Activated CD4-positive, alpha-beta T cell treated with anti-CD3 and anti-CD28 coated beads for 48 hours (primary cell): ENCODE measurements around the gene OR52N4.
"Not testable (repeated sequence)": the region's sequence is repeated elsewhere in the genome, so short reads cannot be mapped to it uniquely, and the experiment has no call there.

Source experiments
- DNase-seq: peaks from one replicate; pipeline ENCODE4 v3.0.0-alpha.2; 2020

Gene OR52N4

GRCh38 chr11:5753943-5754342 lies at the start of gene OR52N4:
Gene OR52N4, plus strand, starts transcription at chr11:5754243. Its CDS starts 498 bp downstream, at chr11:5754741.
- DNase-seq = no peak

DNA sequence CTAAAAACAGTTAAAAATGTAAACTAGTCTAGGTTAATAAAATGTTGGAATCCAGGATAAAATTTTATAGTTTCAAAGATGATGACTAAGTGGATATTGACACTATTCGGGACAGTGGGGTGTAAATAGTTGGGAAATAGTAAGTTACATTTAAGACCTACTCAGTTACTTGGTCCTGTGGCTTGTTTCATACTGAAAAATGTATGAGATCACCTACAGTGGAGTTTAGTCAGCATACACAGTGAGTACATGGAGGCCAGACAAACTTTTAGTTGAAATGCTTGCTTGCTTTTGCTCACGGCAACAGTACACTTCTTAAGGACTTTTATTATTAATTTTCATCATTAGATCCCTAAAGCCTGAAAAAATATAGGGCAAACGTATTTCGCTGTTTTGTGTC lies 48.4 kb upstream of the OR52N4 start:
- no peak for DNase-seq

DNA sequence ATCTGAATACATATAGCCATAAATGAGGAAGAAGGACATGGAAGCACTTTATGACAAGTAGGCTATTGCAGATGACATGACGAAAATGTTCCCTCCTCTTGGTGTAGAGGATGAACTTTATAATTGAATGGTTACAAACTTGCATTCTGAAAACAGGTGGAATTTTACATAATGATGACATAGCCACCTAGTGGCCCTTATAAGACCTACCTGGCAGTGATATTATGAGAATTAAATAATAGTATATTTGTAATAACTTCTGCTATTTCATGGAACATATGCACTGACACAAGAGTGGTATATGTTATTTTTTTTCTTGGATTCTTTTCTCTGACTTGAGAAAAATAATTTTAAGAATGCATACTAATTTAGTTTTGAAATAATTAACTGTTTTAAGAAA lies 41.5 kb upstream of the OR52N4 start:
- DNase-seq = no peak

DNA sequence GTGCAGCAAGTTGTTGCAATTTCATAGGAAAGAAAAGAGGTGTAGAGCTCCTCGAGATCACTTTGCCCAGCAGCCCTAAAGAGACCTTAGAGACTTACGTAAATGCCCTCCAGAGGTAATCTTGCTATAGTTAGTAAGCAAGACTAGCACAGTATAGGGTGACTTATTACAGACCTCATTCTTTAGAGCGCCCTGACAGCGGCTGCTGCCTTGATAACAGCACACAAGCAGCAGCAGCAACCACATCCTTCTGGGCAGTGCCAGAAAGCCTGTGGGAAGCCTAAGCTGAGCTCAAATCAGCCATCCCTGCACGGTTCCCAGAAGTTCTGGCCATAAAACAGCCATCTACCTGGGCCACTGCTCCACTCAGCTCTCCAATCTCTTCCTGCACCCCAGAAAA lies 40.3 kb upstream of the OR52N4 start:
- DNase-seq = no peak

GRCh38 chr11:5716518-5716917 lies 37.5 kb upstream of the OR52N4 start:
- not testable (repeated sequence) for DNase-seq

- no peak for DNase-seq
Measured at GRCh38 chr11:5719703-5720495, 34.1 kb upstream of the OR52N4 start.

GRCh38 chr11:5722622-5723021 lies 31.4 kb upstream of the OR52N4 start:
- DNase-seq = no peak

DNA sequence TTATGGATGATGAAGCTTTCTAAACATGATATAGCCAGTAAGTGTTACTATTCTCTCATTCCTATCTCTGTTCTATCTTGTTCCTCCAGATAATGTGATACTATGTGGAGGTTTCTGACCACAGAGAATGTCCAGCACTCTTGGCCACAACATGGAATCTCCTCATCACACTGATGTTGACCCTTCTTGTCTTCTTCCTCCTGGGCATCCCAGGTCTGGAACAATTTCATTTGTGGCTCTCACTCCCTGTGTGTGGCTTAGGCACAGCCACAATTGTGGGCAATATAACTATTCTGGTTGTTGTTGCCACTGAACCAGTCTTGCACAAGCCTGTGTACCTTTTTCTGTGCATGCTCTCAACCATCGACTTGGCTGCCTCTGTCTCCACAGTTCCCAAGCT lies 27.7 kb upstream of the OR52N4 start:
- DNase-seq = no peak

DNA sequence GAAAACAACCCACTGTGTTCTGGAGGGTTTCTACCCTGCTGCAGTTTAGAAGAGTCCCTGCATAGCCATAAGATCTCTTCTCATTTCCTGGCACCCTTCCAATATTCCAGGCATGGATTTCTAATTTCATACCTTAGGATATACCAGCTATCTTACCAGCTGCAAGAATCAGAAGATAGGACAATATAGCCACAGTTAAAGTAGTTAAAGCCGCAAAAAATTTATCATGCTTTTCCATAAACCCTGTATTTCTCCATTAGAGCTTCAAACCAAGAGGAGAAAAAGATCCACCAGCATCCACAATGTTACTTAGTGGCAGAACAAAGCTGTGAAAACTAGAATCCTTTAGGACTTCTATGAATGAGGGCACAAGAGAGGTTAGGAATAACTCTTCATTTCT lies 26.4 kb upstream of the OR52N4 start:
- no peak for DNase-seq

GRCh38 chr11:5736396-5736795 lies 17.6 kb upstream of the OR52N4 start, which contains the start of gene OR56B1:
Gene OR56B1, plus strand, starts transcription at chr11:5736448. Its CDS starts 69 bp downstream, at chr11:5736517.
- no peak for DNase-seq

- DNase-seq = no peak
Measured at GRCh38 chr11:5737091-5737490, 17.0 kb upstream of the OR52N4 start.

- no peak for DNase-seq
Measured at GRCh38 chr11:5737670-5738392, 16.2 kb upstream of the OR52N4 start.

GRCh38 chr11:5738431-5738830 lies 15.6 kb upstream of the OR52N4 start:
- DNase-seq = no peak

GRCh38 chr11:5746614-5747013 lies 7.4 kb upstream of the OR52N4 start:
- no peak for DNase-seq

DNA sequence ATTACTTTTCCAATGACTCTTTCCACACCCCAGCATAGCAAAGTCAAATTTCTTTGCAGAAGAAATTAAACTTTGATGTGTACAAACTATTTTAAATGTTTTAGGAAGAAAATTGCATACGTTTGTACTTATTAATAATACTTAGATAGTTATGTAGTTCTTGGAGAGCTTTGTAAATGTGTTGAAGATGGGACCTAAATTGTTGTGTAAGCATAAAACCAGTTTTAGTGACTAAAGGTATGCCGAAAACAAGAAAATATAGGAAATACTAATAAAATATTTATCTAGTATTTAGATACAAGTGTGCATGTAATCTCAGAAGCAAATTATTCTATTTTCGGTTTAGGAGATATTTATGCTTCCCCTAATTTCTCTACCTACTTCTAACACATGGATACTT lies 4.2 kb upstream of the OR52N4 start:
- no peak for DNase-seq

GRCh38 chr11:5767056-5767455 lies 13.0 kb downstream of the OR52N4 start:
- DNase-seq = no peak

DNA sequence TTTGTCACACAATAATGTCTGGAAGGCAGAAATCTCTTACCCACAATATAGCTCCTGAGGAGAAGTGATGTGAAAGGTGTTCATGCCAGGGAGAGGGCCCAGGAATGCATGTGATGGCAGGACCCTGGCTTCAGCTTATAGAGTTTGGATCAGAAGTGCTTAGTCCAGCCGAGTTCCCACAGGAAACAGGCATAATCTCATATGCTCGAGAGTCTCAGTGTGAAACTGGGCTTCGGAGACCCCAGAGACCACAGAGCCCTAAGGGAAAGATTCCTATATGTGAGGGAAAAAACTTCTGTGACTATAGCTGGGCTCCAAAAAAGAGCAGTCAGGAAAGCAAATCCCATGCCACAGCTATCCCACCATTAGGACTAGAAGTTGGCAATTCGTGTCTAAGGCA lies 29.2 kb downstream of the OR52N4 start, which contains the start of gene OR52N5:
TSS of gene OR52N5 (minus strand) at position 101 of the 400 bp plus-strand sequence. CDS start 4,721 bp downstream, outside the sequence.
- DNase-seq = no peak

DNA sequence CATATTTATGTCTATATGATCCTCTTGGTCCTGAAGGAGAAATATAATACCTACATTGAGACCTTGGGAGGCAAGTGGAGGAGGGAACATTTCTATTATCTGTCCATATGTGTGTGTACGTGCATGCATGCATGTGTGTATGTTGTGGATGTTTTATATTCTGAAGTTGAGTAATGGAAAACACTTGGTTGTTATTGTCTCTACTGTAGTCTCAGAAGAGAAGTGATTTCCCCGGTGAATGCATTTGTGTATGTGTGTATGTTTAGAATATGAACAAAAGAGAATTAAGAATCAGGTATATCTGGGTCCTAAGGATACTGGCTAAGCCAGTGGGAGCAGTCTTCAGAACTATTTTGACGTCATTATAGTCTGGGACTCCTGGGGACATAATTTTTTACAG lies 37.1 kb downstream of the OR52N4 start, which contains the start of gene OR52N1:
TSS of gene OR52N1 (minus strand) at position 101 of the 400 bp plus-strand sequence. CDS start 2,449 bp downstream, outside the sequence.
- no peak for DNase-seq

DNA sequence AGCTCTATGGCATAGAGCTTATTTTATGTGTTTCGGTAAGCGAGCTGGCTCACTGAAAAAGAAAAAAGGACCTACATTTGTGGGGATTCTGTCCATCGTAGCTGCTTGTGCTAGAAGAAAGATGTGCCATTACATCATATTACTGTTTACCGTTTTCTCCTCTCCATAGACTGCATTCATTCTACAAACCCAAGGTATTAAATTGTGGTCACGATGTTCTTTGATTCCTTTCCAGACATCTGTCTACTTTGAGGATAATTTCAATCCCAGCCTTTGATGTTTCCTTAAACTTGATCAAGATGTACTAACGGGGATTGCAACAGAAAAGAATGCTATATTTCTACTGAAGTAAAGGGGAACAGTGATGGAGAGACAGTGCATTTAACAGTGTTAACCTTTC lies 42.5 kb downstream of the OR52N4 start:
- DNase-seq = no peak

- DNase-seq = no peak
Measured at GRCh38 chr11:5803982-5804381, 49.9 kb downstream of the OR52N4 start.
